ENCODE results near the gene CHCHD4. TPM values are rescaled to one million over a fixed set of nuclear protein-coding genes. Genes with fewer than 3 reads are reported as not detected.
A peak's percentile ranks its signal among the peaks of the same experiment; 100 is the strongest.

Gene CHCHD4
- total and polyA plus RNA-seq, 2 of the 13 experiments (the other 11 are each of a cell fraction or from before 2014, with no cell fraction given), result 15.8 to 24.1 TPM

- TF ChIP-seq ZNF782 (CRISPR knock-in tag; IDR thresholded peaks at IDR 0.05; ENCODE audit: borderline replicate concordance) (no peak), MZF1 (CRISPR knock-in tag; IDR thresholded peaks at IDR 0.05; ENCODE audit: borderline replicate concordance) (no peak), MNT (IDR thresholded peaks at IDR 0.05) (peak; percentile 31), ZC3H4 (CRISPR knock-in tag; IDR thresholded peaks at IDR 0.05; ENCODE audit: borderline replicate concordance) (no peak), ZNF17 (CRISPR knock-in tag; IDR thresholded peaks at IDR 0.05) (no peak), ZNF839 (CRISPR knock-in tag; IDR thresholded peaks at IDR 0.05; ENCODE audit: borderline replicate concordance) (no peak), MEIS2 (CRISPR knock-in tag; IDR thresholded peaks at IDR 0.05) (peak; percentile 5; the same call in 1 of the 2 replicates), ZBTB38 (CRISPR knock-in tag; IDR thresholded peaks at IDR 0.05) (no peak; the same call in 1 of the 2 replicates), ZNF451 (CRISPR knock-in tag; IDR thresholded peaks at IDR 0.05) (peak; percentile 8; the same call in 1 of the 2 replicates), ZNF550 (CRISPR knock-in tag; IDR thresholded peaks at IDR 0.05; ENCODE audit: borderline replicate concordance) (0 out of 2 replicates have a peak, but pooled peaks have one; percentile 13), ZNF460 (CRISPR knock-in tag; IDR thresholded peaks at IDR 0.05; ENCODE audit: borderline replicate concordance) (no peak), TP53 (CRISPR knock-in tag; conservative IDR thresholded peaks at IDR 0.05) (no peak), ZNF24 (IDR thresholded peaks at IDR 0.05) (no peak), ZGPAT (CRISPR knock-in tag; IDR thresholded peaks at IDR 0.05) (peak; percentile 40; the same call in 1 of the 2 replicates), RERE (CRISPR knock-in tag; IDR thresholded peaks at IDR 0.05; ENCODE audit: low read depth) (no peak), ZNF841 (CRISPR knock-in tag; IDR thresholded peaks at IDR 0.05; ENCODE audit: borderline replicate concordance) (no peak), TEAD2 (CRISPR knock-in tag; IDR thresholded peaks at IDR 0.05) (no peak), ZNF720 (CRISPR knock-in tag; IDR thresholded peaks at IDR 0.05) (no peak), LBX2 (CRISPR knock-in tag; IDR thresholded peaks at IDR 0.05; ENCODE audit: borderline replicate concordance) (no peak), PAX8 (CRISPR knock-in tag; IDR thresholded peaks at IDR 0.05; ENCODE audit: borderline replicate concordance) (no peak; the same call in 1 of the 2 replicates), ZNF333 (CRISPR knock-in tag; IDR thresholded peaks at IDR 0.05; ENCODE audit: borderline replicate concordance) (peak; percentile 74; the same call in 1 of the 2 replicates), ZNF354B (CRISPR knock-in tag; IDR thresholded peaks at IDR 0.05) (no peak)
These were observed at the start of gene CHCHD4, which contains the start of gene TMEM43 (continued) for GRCh38 chr3:14124615-14125192.
